ENCODE results near the gene GZF1.

DNA sequence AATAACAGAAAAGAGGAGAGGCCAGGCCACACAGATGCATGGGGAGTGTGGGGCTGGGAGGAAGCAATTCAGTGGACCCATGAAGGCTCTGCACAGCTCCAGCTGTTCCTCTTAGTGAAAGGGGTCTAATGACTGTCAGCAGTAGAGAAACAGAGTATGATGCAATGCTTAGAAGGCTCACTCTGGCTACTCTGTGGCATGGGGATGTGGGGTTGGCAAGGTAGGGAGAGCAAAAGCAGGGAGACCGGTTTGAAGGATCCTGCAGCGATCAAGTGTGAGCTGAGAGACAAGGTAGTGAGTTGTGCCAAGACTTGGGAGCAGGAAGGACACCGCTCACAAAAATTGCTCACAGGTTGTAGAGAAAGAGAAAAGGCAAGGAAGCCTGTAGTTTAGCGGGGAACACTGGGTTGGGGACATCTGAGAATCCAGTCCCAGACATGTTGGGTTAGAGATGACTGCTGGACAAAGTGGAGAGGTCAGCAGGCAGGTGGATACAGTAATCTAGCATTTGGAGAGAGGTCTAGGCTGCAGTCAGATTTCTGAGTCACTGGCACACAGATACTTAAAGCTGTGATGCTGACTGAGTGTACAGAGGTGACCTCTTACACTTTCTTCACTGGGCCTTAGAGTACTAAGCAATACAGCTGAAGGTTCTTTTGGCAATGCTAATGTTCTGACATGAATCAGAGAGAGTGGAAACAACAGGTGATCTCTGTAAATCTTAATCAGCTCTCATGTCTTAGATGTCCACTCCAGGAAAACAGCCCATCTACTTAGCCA is 32.2 kb downstream of the GZF1 start:
- TF ChIP-seq, protein P1, sequence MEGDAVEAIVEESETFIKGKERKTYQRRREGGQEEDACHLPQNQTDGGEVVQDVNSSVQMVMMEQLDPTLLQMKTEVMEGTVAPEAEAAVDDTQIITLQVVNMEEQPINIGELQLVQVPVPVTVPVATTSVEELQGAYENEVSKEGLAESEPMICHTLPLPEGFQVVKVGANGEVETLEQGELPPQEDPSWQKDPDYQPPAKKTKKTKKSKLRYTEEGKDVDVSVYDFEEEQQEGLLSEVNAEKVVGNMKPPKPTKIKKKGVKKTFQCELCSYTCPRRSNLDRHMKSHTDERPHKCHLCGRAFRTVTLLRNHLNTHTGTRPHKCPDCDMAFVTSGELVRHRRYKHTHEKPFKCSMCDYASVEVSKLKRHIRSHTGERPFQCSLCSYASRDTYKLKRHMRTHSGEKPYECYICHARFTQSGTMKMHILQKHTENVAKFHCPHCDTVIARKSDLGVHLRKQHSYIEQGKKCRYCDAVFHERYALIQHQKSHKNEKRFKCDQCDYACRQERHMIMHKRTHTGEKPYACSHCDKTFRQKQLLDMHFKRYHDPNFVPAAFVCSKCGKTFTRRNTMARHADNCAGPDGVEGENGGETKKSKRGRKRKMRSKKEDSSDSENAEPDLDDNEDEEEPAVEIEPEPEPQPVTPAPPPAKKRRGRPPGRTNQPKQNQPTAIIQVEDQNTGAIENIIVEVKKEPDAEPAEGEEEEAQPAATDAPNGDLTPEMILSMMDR (IDR thresholded peaks at IDR 0.05), result no peak
- TF ChIP-seq POLR2A (IDR thresholded peaks at IDR 0.05), result no peak

All from adrenal gland (tissue), 5 donors.